Activated CD4-positive, alpha-beta T cell treated with anti-CD3 and anti-CD28 coated beads, Interleukin-2, Interleukin-4, amounts not matched to agents 100 ng/mL and 50 ng/mL, durations not matched to agents 16 hours and 8 hours (primary cell): ENCODE measurements around the gene COG1.

Experiments used
- DNase-seq: peaks from one replicate; pipeline ENCODE4 v3.0.0-alpha.2; 2020; ENCODE audit warnings: low spot score

The COG1 gene

GRCh38 chr17:73168667-73169066 lies 24.2 kb upstream of the COG1 start:
- DNase-seq = no peak

- no peak for DNase-seq
Measured at GRCh38 chr17:73170324-73170723, 22.5 kb upstream of the COG1 start.

DNA sequence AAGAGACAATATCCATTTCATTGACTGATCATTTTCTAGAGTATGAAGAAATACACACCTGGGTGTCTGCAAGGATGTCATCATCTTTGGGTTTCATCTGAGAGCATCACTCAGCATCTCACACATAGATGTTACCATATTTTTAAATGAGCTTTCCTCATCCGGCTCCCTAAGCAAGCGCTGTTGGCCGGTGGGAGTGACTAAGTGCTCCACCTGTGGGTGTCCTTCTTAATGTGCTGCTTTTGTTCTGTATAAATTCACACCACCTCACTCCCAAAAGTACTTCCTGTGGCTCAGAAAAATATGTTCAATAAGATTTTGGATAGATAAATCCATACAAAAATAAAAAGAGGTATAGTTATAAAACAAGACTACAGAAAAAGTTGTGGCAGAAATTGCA lies 20.6 kb upstream of the COG1 start:
- no peak for DNase-seq

DNA sequence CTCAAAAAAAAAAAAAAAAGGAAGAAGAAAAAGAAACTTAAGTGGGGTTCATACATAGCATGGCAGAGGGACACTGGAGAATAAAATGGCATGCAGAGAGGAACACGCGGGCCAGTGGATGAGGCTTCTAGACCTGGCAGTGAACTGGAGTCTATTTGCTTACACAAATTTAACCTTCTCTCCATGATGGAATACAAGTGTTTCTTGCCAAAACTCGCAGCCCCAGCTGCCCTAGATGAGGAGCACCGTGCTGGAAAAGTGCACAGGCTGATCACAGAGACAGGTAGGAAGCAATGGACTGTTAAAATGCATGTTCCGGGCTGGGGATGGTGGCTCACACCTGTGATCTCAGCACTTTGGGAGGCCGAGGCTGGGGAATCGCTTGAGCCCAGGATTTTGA lies 18.7 kb upstream of the COG1 start:
- DNase-seq = no peak

DNA sequence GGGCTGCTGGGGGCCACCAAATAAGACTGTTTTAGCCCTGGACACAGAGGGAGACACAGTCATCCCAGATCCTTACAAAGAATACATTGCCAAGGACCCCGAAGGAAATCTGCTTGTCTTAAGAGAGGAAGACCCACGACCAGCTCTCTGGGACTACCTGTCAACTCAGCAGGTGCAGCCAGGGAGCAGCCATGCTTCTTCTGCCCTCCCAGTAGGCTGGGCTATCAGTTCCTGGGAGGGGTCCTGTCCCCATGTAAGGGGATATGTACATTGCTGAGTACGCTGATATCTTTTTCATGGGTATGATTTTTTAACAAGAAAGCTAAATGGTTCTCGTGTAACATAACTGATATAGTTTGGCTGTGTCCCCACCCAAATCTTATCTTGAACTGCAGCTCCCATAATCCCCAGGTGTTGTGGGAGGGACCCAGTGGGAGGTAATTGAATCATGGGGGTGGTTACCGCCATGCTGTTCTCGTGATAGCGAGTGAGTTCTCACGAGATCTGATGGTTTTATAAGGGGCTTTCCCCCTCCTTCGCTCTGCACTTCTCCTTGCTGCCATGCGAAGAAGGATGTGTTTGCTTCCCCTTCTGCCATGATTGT lies 16.8 kb upstream of the COG1 start:
- DNase-seq = no peak

- no peak for DNase-seq
Measured at GRCh38 chr17:73179387-73179786, 13.5 kb upstream of the COG1 start.

GRCh38 chr17:73179878-73180277 lies 13.0 kb upstream of the COG1 start:
- DNase-seq = no peak

- DNase-seq = no peak
Measured at GRCh38 chr17:73182616-73183310, 10.1 kb upstream of the COG1 start.

DNA sequence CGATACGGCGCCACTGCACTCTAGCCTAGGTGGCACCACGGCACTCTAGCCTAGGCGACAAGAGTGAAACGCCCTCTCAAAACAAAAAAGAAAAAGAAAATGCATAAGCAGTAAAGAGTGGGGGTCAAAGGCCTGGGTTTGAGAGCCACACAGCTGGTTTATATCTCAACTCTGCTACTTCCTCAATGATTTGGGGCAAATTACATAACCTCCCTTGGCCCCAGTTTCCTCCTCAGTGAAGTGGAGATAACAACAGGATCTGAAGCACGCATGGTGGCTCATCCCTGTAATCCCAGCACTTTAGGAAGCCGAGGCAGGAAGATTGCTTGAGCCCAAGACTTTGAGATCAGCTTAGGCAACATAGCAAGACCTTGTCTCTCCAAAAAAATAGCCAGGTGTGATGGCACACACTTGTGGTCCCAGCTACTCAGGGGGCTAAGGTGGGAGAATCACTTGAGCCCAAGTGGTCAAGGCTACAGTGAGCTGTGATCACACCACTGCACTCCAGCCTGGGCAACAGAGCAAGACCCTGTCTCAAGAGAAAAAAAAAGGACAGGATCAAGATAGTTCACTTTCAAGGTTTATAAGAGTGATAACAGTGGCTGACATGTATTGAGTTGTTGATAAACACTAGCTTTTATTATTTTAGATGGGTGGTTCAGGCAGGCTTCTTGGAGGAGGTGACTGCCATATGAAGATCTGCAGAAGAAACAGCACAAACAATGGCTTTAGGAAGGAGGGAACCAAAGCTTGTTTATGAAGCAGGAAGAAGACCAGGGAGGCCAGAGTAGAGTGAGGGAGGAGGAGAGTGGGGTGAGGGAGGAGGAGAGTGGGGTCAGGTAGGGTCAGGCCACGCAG lies 8.5 kb upstream of the COG1 start:
- DNase-seq = no peak

GRCh38 chr17:73186283-73187050 lies 6.4 kb upstream of the COG1 start:
- no peak for DNase-seq

DNA sequence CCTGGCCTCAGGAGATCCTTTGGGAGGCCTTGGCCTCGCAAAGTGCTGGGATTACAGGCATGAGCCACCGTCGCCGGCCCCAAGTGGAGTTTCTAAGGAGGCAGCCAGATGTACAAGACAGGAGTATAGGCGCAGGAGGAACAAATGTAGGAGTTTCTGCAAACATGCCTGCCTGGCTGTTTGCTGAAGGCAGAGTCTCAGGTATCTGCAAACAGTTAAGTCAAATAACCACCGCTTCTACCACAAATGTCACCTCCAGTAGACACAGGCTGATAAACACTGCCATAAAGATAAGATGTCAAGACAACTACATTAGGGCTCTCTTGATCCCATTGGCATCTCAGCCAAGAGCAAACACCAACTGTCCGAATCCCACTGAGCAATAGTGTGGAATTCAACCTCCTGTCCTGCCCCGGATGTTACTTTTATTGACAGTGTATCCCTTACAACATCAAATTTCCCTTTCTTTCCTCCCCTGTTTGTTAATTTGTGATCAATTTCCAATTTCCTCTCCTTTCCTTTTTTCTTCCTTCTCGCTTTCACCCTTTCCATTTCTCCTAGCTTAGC lies 5.6 kb upstream of the COG1 start:
- DNase-seq = no peak

GRCh38 chr17:73188011-73188410 lies 4.8 kb upstream of the COG1 start:
- DNase-seq = no peak

DNA sequence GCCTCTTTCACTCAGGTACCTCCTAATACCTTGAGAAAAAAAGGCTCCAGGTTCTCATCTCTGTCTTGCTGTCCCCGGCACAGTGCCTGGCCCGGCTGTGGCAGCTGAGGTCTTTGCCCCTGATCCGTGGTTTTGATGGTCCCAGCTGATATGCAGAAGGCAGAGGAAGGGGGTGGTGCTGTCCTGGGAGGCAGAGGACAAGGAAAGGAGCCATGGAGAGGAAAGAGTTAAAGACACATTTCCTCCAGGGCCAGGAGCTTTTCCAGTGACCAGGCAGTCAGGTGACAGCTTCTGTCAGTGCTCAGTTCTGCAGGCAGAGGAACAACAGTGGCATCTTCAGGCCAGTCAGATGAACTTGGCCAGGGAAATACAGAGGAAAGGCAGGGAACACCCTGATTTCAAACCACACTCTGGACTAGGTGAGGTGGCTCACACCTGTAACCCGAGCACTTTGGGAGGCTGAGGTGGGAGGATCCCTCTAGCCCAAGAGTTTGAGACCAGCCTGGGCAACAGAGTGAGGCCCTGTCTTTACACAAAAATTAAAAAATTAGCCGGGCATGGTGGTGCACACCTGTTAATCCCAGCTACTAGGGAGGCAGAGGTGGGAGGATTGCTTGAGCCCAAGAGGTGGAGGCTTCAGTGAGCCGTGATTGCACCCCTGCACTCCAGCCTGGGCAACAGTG lies 3.3 kb upstream of the COG1 start:
- DNase-seq = no peak

DNA sequence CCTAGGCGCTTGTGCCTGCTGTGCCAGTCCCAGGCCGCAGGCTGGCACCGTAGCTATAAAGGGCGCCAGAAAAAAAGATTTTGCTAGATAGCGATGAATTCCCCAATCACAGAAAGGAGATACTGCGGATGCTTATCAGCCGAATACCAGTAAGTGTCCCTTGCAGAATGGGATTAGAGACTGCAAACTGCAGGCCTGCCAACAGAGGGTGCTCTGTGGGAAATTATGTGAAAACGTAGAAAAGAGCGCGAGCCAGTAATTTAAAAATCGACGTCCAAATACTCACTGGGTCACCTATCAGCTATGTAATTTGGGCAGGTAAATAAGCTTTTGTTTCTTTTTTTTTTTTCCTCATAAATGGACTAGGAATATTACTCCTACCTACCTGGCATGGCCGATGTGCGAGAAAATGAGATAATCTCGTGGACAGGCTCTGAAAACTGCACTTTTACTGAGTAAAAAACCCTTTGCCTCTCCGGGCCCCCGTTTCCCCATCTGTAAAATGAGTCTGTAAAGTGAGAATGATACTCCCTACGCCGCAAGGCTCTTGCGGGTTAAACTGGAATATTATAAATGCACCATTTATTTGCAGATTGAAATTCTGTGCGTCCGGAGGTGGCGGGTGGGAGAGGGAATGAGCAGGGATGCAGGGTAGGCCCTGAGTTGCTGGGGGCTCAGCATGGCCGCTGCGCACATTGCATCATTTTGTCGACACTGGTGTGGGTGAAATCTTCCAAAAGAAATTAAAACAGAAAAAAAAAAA lies 1.2 kb upstream of the COG1 start:
- peak; percentile 81 for DNase-seq

- DNase-seq = peak; percentile 60
Measured at GRCh38 chr17:73192206-73192893, 505 bp upstream of the COG1 start.

DNA sequence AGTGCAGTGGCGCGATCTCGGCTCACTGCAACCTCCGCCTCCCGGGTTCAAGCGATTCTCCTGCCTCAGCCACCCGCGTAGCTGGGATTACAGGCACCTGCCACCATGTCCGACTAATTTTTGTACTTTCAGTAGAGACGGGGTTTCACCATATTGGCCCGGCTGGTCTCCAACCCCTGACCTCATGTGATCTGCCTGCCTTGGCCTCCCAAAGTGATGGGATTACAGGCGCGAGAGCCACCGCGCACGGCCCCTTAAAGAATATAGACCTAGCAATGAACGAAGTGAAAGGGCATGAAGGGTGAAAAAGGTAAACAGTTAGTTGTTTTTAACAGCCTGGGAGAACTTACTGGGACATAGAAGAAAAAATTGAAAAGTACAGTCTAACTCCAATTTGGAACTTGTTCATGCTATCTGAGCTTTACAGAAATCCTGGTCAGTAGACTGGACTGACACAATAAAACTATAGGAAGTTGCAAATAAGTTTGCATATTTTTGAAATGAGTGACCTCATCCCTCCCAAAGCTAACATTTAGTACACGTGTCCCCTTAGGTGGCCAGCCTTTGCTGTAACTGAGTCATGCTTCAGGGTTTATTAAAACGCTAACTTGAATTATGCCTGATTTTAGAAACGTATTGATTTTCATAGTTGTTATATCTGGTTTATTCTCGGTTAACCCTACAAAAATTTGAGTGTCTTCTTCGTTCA lies 1.8 kb downstream of the COG1 start:
- DNase-seq = no peak

DNA sequence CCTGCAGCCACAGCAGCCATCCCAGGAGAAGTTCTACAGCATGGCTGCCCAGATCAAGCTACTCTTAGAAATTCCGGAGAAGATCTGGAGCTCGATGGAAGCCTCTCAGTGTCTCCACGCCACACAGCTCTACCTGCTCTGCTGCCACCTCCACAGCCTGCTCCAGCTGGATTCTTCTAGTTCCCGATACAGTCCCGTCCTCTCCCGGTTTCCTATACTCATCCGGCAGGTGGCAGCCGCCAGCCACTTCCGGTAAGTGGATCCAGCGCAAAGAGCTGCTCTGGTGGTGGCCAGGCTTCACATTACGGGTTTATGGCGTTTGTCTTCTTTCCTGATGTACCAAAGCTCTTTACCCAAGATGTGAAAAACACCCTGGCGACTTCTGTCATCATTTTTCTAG lies 3.6 kb downstream of the COG1 start:
- DNase-seq = no peak

GRCh38 chr17:73197161-73197560 lies 4.3 kb downstream of the COG1 start:
- no peak for DNase-seq

DNA sequence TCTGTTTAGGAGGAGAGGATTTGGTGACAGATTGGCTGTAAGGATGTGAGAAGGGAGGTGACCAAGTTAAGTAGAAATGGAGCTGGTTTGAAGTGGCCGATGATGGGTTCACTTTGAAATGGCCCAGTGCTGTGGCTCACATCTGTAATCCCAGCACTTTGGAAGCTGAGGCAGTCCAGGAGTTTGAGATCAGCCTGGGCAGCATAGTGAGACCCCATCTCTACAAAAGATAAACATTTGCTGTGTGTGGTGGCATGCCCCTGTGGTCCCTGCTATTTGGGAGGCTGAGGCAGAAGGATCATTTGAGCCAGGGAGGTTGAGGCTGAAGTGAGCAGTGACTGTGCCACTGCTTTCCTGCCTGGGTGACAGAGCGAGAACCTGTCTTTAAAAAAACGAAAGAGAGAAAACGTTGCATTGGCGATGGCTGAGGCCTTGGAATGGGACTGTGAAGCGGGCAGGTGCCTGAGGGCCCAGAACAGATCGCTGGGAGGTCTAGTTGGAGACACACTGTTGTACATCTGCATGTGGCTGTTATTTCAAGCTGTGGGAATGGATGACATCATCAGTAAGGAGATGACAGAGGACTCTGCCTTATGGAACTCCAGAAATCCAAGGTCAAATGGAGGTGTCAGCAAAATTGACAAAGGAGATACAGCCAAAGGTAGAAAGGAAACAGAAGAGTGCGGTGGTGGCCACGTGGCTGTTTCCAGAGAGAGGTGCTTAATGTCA lies 5.5 kb downstream of the COG1 start:
- DNase-seq = no peak
